Epithelial cell of esophagus (primary cell): Measurements from ENCODE around the gene HNRNPC.
"Not testable (repeated sequence)": the region's sequence is repeated elsewhere in the genome, so short reads cannot be mapped to it uniquely, and the experiment has no call there.

Experiments used
- DNase-seq: peaks from one replicate; pipeline ENCODE4 v3.0.0; 2010; ENCODE audit warnings: low read depth
- H3K4me3 ChIP-seq: 2 replicates; pipeline ENCODE4 v1.5.1; 2011; ENCODE audit warnings: mild to moderate bottlenecking, low read length, control low read depth
- CTCF ChIP-seq: IDR thresholded peaks from 2 replicates; pipeline ENCODE4 v1.5.1; 2011; ENCODE audit warnings: low read depth, mild to moderate bottlenecking, low read length, control low read depth, inconsistent platforms; ENCODE audit not compliant: insufficient read depth; ENCODE audit errors: missing control alignments

HNRNPC gene

GRCh38 chr14:21185491-21185890 is 83.8 kb downstream of the HNRNPC start:
- no peak overlapping the region for H3K4me3 ChIP-seq
- no peak for TF ChIP-seq CTCF
- DNase-seq = no peak

- TF ChIP-seq CTCF = no peak
- no peak for DNase-seq
- H3K4me3 ChIP-seq = no peak overlapping the region
Measured at GRCh38 chr14:21184254-21184653, 85.0 kb downstream of the HNRNPC start.

GRCh38 chr14:21182166-21182565 is 87.1 kb downstream of the HNRNPC start:
- TF ChIP-seq CTCF = no peak
- no peak for DNase-seq
- no peak overlapping the region for H3K4me3 ChIP-seq

GRCh38 chr14:21171128-21171527 is 98.1 kb downstream of the HNRNPC start:
- TF ChIP-seq CTCF = no peak
- H3K4me3 ChIP-seq = no peak overlapping the region
- DNase-seq = no peak

GRCh38 chr14:21169573-21169972 is 99.7 kb downstream of the HNRNPC start:
- TF ChIP-seq CTCF = no peak
- H3K4me3 ChIP-seq = no peak overlapping the region
- no peak for DNase-seq

GRCh38 chr14:21168055-21168454 is 101.2 kb downstream of the HNRNPC start:
- no peak for TF ChIP-seq CTCF
- DNase-seq = peak; percentile 62
- H3K4me3 ChIP-seq = no peak overlapping the region

- H3K4me3 ChIP-seq, DNase-seq: not testable (repeated sequence)
Measured at GRCh38 chr14:21165670-21166069, 103.6 kb downstream of the HNRNPC start.

GRCh38 chr14:21165002-21165605 is 104.1 kb downstream of the HNRNPC start:
- H3K4me3 ChIP-seq, DNase-seq: not testable (repeated sequence)
